K562 (cell line): ENCODE data around the gene SAMD8. TPM values are rescaled to one million over a fixed set of nuclear protein-coding genes. Genes with fewer than 3 reads are reported as not detected.

Source experiments
- DDX20 ChIP-seq: fragments of 450-650 bp; IDR thresholded peaks from 2 replicates; pipeline ENCODE4 v1.6.1; 2016; ENCODE audit warnings: missing genetic modification characterization, low read depth, mild to moderate bottlenecking, missing compliant biosample characterization, moderate library complexity
- EP300 ChIP-seq: IDR thresholded peaks from 2 replicates; pipeline ENCODE4 v1.6.1; 2012; ENCODE audit warnings: low read length, improper control_type of control experiment
- ESRRA ChIP-seq: fragments of 450-650 bp; IDR thresholded peaks from 2 replicates; pipeline ENCODE4 v1.6.1; 2014; ENCODE audit warnings: low read depth, mild to moderate bottlenecking, moderate library complexity, borderline replicate concordance
- KDM2B ChIP-seq: fragments of 250-450 bp; sonication (Bioruptor Pico); IDR thresholded peaks from 2 replicates; pipeline ENCODE4 v1.8.0; 2021; ENCODE audit warnings: mild to moderate bottlenecking, moderate library complexity
- PRMT5 ChIP-seq: sonication (generic); formaldehyde crosslinking; IDR thresholded peaks from 2 replicates; pipeline ENCODE4 v1.5.0; 2020; ENCODE audit warnings: missing genetic modification reagents
- TRIM28 ChIP-seq: fragments of 450-650 bp; IDR thresholded peaks from 2 replicates; pipeline ENCODE4 v1.6.1; 2017
- ZNF274 ChIP-seq: IDR thresholded peaks from 2 replicates; pipeline ENCODE4 v1.6.1; 2011; ENCODE audit warnings: low read depth, mild to moderate bottlenecking, low read length, moderate library complexity, borderline replicate concordance
- polyA plus RNA-seq, 8 experiments: library from polyadenylated mRNA; depleted of rRNA in 4 of 8; stranded (reverse) in 5 of 8; unstranded in 3 of 8; fragments of >200 nt; fragmentation: Nextera tagmentation in 2 of 8; fragmentation: Illumina TruSeq in 1 of 8; extraction: Ambion mirVana in 2 of 8; extraction: Trizol in 1 of 8; gene quantifications; 2 replicates each; pipeline versions ENCODE4 v1.2.1 to v1.2.3, GENCODE V29; 2011 to 2014; ENCODE audit warnings: inconsistent platforms in 1 of 8, missing spikeins in 1 of 8
- total RNA-seq, 7 experiments: library from RNA; depleted of rRNA in 6 of 7; stranded (reverse); fragments of >200 nt in 6 of 7; fragmentation: Illumina TruSeq in 2 of 7; extraction: Trizol in 2 of 7; gene quantifications; 2 replicates each; pipeline versions ENCODE4 v1.2.1 to v1.2.3, GENCODE V29; 2011 to 2021; ENCODE audit warnings: low replicate concordance in 1 of 7
- TF ChIP-seq, protein P1 (sequence below): fragments of 200-600 bp; sonication (generic); IDR thresholded peaks from one replicate; pipeline ENCODE4 v1.6.1; 2012; ENCODE audit warnings: mild to moderate bottlenecking, low read depth, low read length, inconsistent platforms
- TF ChIP-seq, protein P2 (sequence below): fragments of 450-650 bp; IDR thresholded peaks from 2 replicates; pipeline ENCODE4 v1.6.1; 2016

Gene SAMD8
- total and polyA plus RNA-seq, 9 of the 15 experiments (the other 6 are each of a cell fraction or from before 2014, with no cell fraction given), result 2.7 to 16.1 (median 6.2) TPM

DNA sequence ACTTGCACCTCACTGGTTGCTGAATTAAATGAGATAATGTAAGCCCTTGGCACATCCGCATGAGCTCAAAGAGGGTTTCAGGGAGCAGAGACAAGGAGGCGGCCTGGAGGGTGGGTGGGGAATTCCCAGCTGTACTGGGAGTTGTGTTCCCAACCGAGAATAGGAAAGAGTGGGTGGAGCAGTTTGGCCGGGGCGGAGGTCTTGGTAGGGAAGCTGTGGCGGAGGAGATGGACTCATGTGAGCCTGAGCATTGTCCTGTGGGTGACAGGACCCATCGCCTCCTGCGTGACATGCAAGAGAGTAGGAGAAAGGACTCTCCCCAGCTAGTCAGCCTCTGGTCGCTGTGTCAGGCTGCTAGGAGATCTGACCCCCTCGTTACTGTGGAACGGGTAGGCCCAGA is 41.0 kb upstream of the SAMD8 start (continued):
- TF ChIP-seq, protein P1, sequence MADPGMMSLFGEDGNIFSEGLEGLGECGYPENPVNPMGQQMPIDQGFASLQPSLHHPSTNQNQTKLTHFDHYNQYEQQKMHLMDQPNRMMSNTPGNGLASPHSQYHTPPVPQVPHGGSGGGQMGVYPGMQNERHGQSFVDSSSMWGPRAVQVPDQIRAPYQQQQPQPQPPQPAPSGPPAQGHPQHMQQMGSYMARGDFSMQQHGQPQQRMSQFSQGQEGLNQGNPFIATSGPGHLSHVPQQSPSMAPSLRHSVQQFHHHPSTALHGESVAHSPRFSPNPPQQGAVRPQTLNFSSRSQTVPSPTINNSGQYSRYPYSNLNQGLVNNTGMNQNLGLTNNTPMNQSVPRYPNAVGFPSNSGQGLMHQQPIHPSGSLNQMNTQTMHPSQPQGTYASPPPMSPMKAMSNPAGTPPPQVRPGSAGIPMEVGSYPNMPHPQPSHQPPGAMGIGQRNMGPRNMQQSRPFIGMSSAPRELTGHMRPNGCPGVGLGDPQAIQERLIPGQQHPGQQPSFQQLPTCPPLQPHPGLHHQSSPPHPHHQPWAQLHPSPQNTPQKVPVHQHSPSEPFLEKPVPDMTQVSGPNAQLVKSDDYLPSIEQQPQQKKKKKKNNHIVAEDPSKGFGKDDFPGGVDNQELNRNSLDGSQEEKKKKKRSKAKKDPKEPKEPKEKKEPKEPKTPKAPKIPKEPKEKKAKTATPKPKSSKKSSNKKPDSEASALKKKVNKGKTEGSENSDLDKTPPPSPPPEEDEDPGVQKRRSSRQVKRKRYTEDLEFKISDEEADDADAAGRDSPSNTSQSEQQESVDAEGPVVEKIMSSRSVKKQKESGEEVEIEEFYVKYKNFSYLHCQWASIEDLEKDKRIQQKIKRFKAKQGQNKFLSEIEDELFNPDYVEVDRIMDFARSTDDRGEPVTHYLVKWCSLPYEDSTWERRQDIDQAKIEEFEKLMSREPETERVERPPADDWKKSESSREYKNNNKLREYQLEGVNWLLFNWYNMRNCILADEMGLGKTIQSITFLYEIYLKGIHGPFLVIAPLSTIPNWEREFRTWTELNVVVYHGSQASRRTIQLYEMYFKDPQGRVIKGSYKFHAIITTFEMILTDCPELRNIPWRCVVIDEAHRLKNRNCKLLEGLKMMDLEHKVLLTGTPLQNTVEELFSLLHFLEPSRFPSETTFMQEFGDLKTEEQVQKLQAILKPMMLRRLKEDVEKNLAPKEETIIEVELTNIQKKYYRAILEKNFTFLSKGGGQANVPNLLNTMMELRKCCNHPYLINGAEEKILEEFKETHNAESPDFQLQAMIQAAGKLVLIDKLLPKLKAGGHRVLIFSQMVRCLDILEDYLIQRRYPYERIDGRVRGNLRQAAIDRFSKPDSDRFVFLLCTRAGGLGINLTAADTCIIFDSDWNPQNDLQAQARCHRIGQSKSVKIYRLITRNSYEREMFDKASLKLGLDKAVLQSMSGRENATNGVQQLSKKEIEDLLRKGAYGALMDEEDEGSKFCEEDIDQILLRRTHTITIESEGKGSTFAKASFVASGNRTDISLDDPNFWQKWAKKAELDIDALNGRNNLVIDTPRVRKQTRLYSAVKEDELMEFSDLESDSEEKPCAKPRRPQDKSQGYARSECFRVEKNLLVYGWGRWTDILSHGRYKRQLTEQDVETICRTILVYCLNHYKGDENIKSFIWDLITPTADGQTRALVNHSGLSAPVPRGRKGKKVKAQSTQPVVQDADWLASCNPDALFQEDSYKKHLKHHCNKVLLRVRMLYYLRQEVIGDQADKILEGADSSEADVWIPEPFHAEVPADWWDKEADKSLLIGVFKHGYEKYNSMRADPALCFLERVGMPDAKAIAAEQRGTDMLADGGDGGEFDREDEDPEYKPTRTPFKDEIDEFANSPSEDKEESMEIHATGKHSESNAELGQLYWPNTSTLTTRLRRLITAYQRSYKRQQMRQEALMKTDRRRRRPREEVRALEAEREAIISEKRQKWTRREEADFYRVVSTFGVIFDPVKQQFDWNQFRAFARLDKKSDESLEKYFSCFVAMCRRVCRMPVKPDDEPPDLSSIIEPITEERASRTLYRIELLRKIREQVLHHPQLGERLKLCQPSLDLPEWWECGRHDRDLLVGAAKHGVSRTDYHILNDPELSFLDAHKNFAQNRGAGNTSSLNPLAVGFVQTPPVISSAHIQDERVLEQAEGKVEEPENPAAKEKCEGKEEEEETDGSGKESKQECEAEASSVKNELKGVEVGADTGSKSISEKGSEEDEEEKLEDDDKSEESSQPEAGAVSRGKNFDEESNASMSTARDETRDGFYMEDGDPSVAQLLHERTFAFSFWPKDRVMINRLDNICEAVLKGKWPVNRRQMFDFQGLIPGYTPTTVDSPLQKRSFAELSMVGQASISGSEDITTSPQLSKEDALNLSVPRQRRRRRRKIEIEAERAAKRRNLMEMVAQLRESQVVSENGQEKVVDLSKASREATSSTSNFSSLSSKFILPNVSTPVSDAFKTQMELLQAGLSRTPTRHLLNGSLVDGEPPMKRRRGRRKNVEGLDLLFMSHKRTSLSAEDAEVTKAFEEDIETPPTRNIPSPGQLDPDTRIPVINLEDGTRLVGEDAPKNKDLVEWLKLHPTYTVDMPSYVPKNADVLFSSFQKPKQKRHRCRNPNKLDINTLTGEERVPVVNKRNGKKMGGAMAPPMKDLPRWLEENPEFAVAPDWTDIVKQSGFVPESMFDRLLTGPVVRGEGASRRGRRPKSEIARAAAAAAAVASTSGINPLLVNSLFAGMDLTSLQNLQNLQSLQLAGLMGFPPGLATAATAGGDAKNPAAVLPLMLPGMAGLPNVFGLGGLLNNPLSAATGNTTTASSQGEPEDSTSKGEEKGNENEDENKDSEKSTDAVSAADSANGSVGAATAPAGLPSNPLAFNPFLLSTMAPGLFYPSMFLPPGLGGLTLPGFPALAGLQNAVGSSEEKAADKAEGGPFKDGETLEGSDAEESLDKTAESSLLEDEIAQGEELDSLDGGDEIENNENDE, result no peak
- no peak for TF ChIP-seq EP300
- no peak for TF ChIP-seq KDM2B (CRISPR knock-in tag)
- no peak for TF ChIP-seq ESRRA
- TF ChIP-seq PRMT5, result no peak
- no peak for TF ChIP-seq TRIM28
- TF ChIP-seq, protein P2, sequence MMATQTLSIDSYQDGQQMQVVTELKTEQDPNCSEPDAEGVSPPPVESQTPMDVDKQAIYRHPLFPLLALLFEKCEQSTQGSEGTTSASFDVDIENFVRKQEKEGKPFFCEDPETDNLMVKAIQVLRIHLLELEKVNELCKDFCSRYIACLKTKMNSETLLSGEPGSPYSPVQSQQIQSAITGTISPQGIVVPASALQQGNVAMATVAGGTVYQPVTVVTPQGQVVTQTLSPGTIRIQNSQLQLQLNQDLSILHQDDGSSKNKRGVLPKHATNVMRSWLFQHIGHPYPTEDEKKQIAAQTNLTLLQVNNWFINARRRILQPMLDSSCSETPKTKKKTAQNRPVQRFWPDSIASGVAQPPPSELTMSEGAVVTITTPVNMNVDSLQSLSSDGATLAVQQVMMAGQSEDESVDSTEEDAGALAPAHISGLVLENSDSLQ, result no peak
- TF ChIP-seq ZNF274, result no peak
- TF ChIP-seq DDX20 (tag), result no peak
